GM23338 (cell line): ENCODE data around the gene PIRT. TPM values are rescaled to one million over a fixed set of nuclear protein-coding genes. Genes with fewer than 3 reads are reported as not detected.

Experiments
- CTCF ChIP-seq, 2 experiments: fragments of 200-600 bp in 1 of 2; sonication (generic) in 1 of 2; conservative IDR thresholded peaks; 2 replicates each; pipeline versions ENCODE4 v1.5.1 to v1.6.1; 2016 to 2017; ENCODE audit warnings: antibody characterized with exemption in 2 of 2, low read depth in 2 of 2, mild to moderate bottlenecking in 2 of 2, moderate library complexity in 1 of 2
- ETS1 ChIP-seq: IDR thresholded peaks from 2 replicates; pipeline ENCODE4 v1.6.1; 2016; ENCODE audit warnings: antibody characterized with exemption
- EZH2 ChIP-seq: fragments of 200-600 bp; sonication (generic); IDR thresholded peaks from one replicate; pipeline ENCODE4 v1.8.0; 2017; ENCODE audit warnings: antibody characterized with exemption, mild to moderate bottlenecking, low read depth; ENCODE audit not compliant: unreplicated experiment
- EZH2phosphoT487 ChIP-seq: fragments of 200-600 bp; sonication (generic); IDR thresholded peaks from one replicate; pipeline ENCODE4 v1.8.1; 2018; ENCODE audit warnings: antibody characterized with exemption; ENCODE audit not compliant: unreplicated experiment
- NANOG ChIP-seq: IDR thresholded peaks from 2 replicates; pipeline ENCODE4 v1.6.1; 2016; ENCODE audit warnings: antibody characterized with exemption, borderline replicate concordance
- POLR2AphosphoS5 ChIP-seq: IDR thresholded peaks from 2 replicates; pipeline ENCODE4 v1.6.1; 2016; ENCODE audit warnings: antibody characterized with exemption, low read depth
- STAT1 ChIP-seq: IDR thresholded peaks from one replicate; pipeline ENCODE4 v1.6.1; 2016; ENCODE audit warnings: antibody characterized with exemption; ENCODE audit not compliant: unreplicated experiment
- ZNF114 ChIP-seq: fragments of 250-450 bp; sonication (Bioruptor Pico); IDR thresholded peaks from 2 replicates; pipeline ENCODE4 v1.5.0; 2020; ENCODE audit warnings: mild to moderate bottlenecking, moderate library complexity
- ZNF331 ChIP-seq: fragments of 250-450 bp; sonication (Bioruptor Pico); IDR thresholded peaks from 2 replicates; pipeline ENCODE4 v1.5.0; 2020; ENCODE audit warnings: low read depth, mild to moderate bottlenecking, moderate library complexity
- ZNF462 ChIP-seq: fragments of 250-450 bp; sonication (Bioruptor Pico); IDR thresholded peaks from 2 replicates; pipeline ENCODE4 v1.5.0; 2020; ENCODE audit warnings: mild to moderate bottlenecking, moderate library complexity
- polyA plus RNA-seq: library from polyadenylated mRNA; unstranded; fragments of >200 nt; fragmentation: Nextera tagmentation; extraction: Ambion mirVana; gene quantifications from 2 replicates; pipeline ENCODE4 v1.2.1, GENCODE V29; 2016
- total RNA-seq: library from RNA; depleted of rRNA; stranded (reverse); fragments of >200 nt; shearing (Covaris generic); gene quantifications from 2 replicates; pipeline ENCODE4 v1.2.3, GENCODE V29; 2014

PIRT gene
- total and polyA plus RNA-seq, 2 experiments from 2014 or later: not detected

GRCh38 chr17:10803830-10804475 is 33.9 kb downstream of the PIRT start, which contains the start of gene TMEM238L (continued):
- TF ChIP-seq ZNF462 (CRISPR knock-in tag): no peak
- TF ChIP-seq ZNF114: no peak
- TF ChIP-seq CTCF (conservative IDR thresholded peaks at IDR 0.05; ENCODE audit: low read depth in 2 of 2): no peak
- no peak for TF ChIP-seq ETS1
- TF ChIP-seq EZH2: no peak
- TF ChIP-seq ZNF331 (CRISPR knock-in tag): no peak
- no peak for TF ChIP-seq NANOG
- TF ChIP-seq STAT1: no peak
- no peak for TF ChIP-seq POLR2AphosphoS5
- TF ChIP-seq EZH2phosphoT487: no peak
